Measurements from ENCODE around the gene IMMP2L. TPM values are rescaled to one million over a fixed set of nuclear protein-coding genes. Genes with fewer than 3 reads are reported as not detected.

IMMP2L gene
- polyA plus RNA-seq, 1 donor from 2014 or later: 23.2 TPM

- Mint-ChIP-seq H3K4me1 (no peaks in the 10 kb centered on the region), H3K36me3 (peaks cover 2% of the 10 kb centered on the region), H3K9me3 (no peaks in the 10 kb centered on the region), H3K27ac (no peak overlapping the region), H3K4me3 (no peak overlapping the region), H3K27me3 (no peaks in the 10 kb centered on the region)
Observed at GRCh38 chr7:110762546-110763225, 799.6 kb downstream of the IMMP2L start.

- Mint-ChIP-seq H3K27ac (no peak overlapping the region), H3K4me1 (no peaks in the 10 kb centered on the region), H3K36me3 (peaks cover 2% of the 10 kb centered on the region), H3K4me3 (no peak overlapping the region), H3K9me3 (no peaks in the 10 kb centered on the region), H3K27me3 (no peaks in the 10 kb centered on the region)
Observed at GRCh38 chr7:110760341-110760740, 802.0 kb downstream of the IMMP2L start.

- Mint-ChIP-seq H3K27ac (no peak overlapping the region), H3K27me3 (no peaks in the 10 kb centered on the region), H3K9me3 (no peaks in the 10 kb centered on the region), H3K36me3 (peaks cover 2% of the 10 kb centered on the region), H3K4me1 (no peaks in the 10 kb centered on the region), H3K4me3 (no peak overlapping the region)
Observed at GRCh38 chr7:110759069-110759468, 803.2 kb downstream of the IMMP2L start.

- no peaks in the 10 kb centered on the region for H3K9me3 Mint-ChIP-seq
- peaks cover 6% of the 10 kb centered on the region for H3K36me3 Mint-ChIP-seq
- H3K27ac Mint-ChIP-seq: no peak overlapping the region
- H3K4me3 Mint-ChIP-seq: no peak overlapping the region
- H3K27me3 Mint-ChIP-seq: no peaks in the 10 kb centered on the region
- H3K4me1 Mint-ChIP-seq: no peaks in the 10 kb centered on the region
Observed at GRCh38 chr7:110754649-110755048, 807.6 kb downstream of the IMMP2L start.

GRCh38 chr7:110750931-110751605 lies 811.2 kb downstream of the IMMP2L start:
- Mint-ChIP-seq H3K4me3 (no peak overlapping the region), H3K36me3 (peaks cover 5% of the 10 kb centered on the region), H3K9me3 (peaks cover 4 to 11% (median 8%) of the 10 kb centered on the region in 3 donors), H3K27me3 (no peaks in the 10 kb centered on the region), H3K4me1 (no peaks in the 10 kb centered on the region), H3K27ac (no peak overlapping the region)

- no peaks in the 10 kb centered on the region for H3K9me3 Mint-ChIP-seq
- no peak overlapping the region for H3K4me3 Mint-ChIP-seq
- H3K36me3 Mint-ChIP-seq: peaks cover 5% of the 10 kb centered on the region
- H3K4me1 Mint-ChIP-seq: no peaks in the 10 kb centered on the region
- H3K27me3 Mint-ChIP-seq: no peaks in the 10 kb centered on the region
- no peak overlapping the region for H3K27ac Mint-ChIP-seq
Observed at GRCh38 chr7:110733221-110733620, 829.1 kb downstream of the IMMP2L start.

GRCh38 chr7:110724811-110725210 lies 837.5 kb downstream of the IMMP2L start:
- Mint-ChIP-seq H3K4me1 (no peaks in the 10 kb centered on the region), H3K27me3 (no peaks in the 10 kb centered on the region), H3K27ac (no peak overlapping the region), H3K9me3 (no peaks in the 10 kb centered on the region), H3K4me3 (no peak overlapping the region), H3K36me3 (peaks cover 4% of the 10 kb centered on the region)

GRCh38 chr7:110721395-110721794 lies 840.9 kb downstream of the IMMP2L start:
- Mint-ChIP-seq H3K36me3 (peaks cover 5% of the 10 kb centered on the region), H3K4me1 (no peaks in the 10 kb centered on the region), H3K9me3 (peaks cover 0 to 2% (median 2%) of the 10 kb centered on the region in 3 donors), H3K27ac (no peak overlapping the region), H3K27me3 (no peaks in the 10 kb centered on the region), H3K4me3 (no peak overlapping the region)

GRCh38 chr7:110720626-110721025 lies 841.7 kb downstream of the IMMP2L start:
- no peak overlapping the region for H3K4me3 Mint-ChIP-seq
- H3K36me3 Mint-ChIP-seq: peaks cover 5% of the 10 kb centered on the region
- H3K4me1 Mint-ChIP-seq: no peaks in the 10 kb centered on the region
- H3K9me3 Mint-ChIP-seq: peaks cover 0 to 4% (median 2%) of the 10 kb centered on the region in 3 donors
- no peaks in the 10 kb centered on the region for H3K27me3 Mint-ChIP-seq
- H3K27ac Mint-ChIP-seq: no peak overlapping the region

- Mint-ChIP-seq H3K4me3 (no peak overlapping the region), H3K27me3 (no peaks in the 10 kb centered on the region), H3K9me3 (peaks cover 3 to 7% (median 6%) of the 10 kb centered on the region in 3 donors), H3K36me3 (peaks cover 4% of the 10 kb centered on the region), H3K4me1 (no peaks in the 10 kb centered on the region), H3K27ac (no peak overlapping the region)
Observed at GRCh38 chr7:110719741-110720140, 842.6 kb downstream of the IMMP2L start.

GRCh38 chr7:110718503-110719205 lies 843.6 kb downstream of the IMMP2L start:
- Mint-ChIP-seq H3K4me1 (no peaks in the 10 kb centered on the region), H3K4me3 (no peak overlapping the region), H3K27ac (no peak overlapping the region), H3K27me3 (no peaks in the 10 kb centered on the region), H3K36me3 (peaks cover 4% of the 10 kb centered on the region), H3K9me3 (peaks cover 3 to 7% (median 6%) of the 10 kb centered on the region in 3 donors)

GRCh38 chr7:110704225-110704624 lies 858.1 kb downstream of the IMMP2L start:
- H3K4me3 Mint-ChIP-seq: no peak overlapping the region
- H3K9me3 Mint-ChIP-seq: no peaks in the 10 kb centered on the region
- H3K27ac Mint-ChIP-seq: no peak overlapping the region

GRCh38 chr7:110698576-110698975 lies 863.7 kb downstream of the IMMP2L start:
- Mint-ChIP-seq H3K27ac (no peak overlapping the region), H3K36me3 (no peaks in the 10 kb centered on the region), H3K4me3 (no peak overlapping the region), H3K4me1 (no peaks in the 10 kb centered on the region), H3K27me3 (no peaks in the 10 kb centered on the region), H3K9me3 (no peaks in the 10 kb centered on the region)

More at GRCh38 chr7:110704225-110704624, 858.1 kb downstream of the IMMP2L start:
- H3K27me3 Mint-ChIP-seq: no peaks in the 10 kb centered on the region
- peaks cover 0 to 2% (median 0%) of the 10 kb centered on the region in 3 donors for H3K4me1 Mint-ChIP-seq
- peaks cover 1% of the 10 kb centered on the region for H3K36me3 Mint-ChIP-seq

GRCh38 chr7:110693344-110693743 lies 868.9 kb downstream of the IMMP2L start:
- H3K4me3 Mint-ChIP-seq: no peak overlapping the region
- H3K27me3 Mint-ChIP-seq: no peaks in the 10 kb centered on the region
- H3K36me3 Mint-ChIP-seq: no peaks in the 10 kb centered on the region
- peaks cover 3 to 4% (median 4%) of the 10 kb centered on the region in 3 donors for H3K9me3 Mint-ChIP-seq
- H3K27ac Mint-ChIP-seq: no peak overlapping the region
- H3K4me1 Mint-ChIP-seq: no peaks in the 10 kb centered on the region

GRCh38 chr7:110688908-110689307 lies 873.4 kb downstream of the IMMP2L start:
- Mint-ChIP-seq H3K27me3 (no peaks in the 10 kb centered on the region), H3K36me3 (peaks cover 2% of the 10 kb centered on the region), H3K4me3 (no peak overlapping the region), H3K9me3 (peaks cover 4 to 5% (median 4%) of the 10 kb centered on the region in 3 donors), H3K4me1 (no peaks in the 10 kb centered on the region), H3K27ac (no peak overlapping the region)
